ENCODE data around the gene NARF.

The NARF gene

DNA sequence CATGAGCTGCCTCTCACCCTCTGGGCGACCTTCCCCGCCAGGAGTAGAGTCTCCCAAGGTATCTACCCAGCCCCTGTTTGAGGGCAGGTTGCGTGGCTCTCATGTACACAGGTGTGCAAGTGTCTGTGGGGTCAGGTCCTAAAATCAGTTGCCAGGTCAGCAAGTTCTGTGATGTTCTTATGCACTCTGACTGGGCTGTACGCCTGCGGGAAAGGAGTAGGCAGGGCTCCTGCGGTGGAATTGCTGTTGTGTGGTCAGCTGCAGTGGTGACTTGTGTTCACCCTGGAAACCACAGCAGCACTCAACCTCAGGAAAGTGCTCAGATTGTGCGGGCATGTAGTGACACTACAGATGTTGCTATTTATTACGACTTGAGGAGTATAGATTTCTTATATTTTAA lies 19.4 kb downstream of the NARF start:
- DNase-seq (ENCODE audit: low read depth) = no peak
- no peak overlapping the region for H3K4me3 ChIP-seq (ENCODE audit: control insufficient read depth, low read depth, low read length)
- TF ChIP-seq, protein P1, sequence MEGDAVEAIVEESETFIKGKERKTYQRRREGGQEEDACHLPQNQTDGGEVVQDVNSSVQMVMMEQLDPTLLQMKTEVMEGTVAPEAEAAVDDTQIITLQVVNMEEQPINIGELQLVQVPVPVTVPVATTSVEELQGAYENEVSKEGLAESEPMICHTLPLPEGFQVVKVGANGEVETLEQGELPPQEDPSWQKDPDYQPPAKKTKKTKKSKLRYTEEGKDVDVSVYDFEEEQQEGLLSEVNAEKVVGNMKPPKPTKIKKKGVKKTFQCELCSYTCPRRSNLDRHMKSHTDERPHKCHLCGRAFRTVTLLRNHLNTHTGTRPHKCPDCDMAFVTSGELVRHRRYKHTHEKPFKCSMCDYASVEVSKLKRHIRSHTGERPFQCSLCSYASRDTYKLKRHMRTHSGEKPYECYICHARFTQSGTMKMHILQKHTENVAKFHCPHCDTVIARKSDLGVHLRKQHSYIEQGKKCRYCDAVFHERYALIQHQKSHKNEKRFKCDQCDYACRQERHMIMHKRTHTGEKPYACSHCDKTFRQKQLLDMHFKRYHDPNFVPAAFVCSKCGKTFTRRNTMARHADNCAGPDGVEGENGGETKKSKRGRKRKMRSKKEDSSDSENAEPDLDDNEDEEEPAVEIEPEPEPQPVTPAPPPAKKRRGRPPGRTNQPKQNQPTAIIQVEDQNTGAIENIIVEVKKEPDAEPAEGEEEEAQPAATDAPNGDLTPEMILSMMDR (conservative IDR thresholded peaks at IDR 0.05; ENCODE audit: control insufficient read depth, insufficient read depth, low read depth, low read length) = no peak

DNA sequence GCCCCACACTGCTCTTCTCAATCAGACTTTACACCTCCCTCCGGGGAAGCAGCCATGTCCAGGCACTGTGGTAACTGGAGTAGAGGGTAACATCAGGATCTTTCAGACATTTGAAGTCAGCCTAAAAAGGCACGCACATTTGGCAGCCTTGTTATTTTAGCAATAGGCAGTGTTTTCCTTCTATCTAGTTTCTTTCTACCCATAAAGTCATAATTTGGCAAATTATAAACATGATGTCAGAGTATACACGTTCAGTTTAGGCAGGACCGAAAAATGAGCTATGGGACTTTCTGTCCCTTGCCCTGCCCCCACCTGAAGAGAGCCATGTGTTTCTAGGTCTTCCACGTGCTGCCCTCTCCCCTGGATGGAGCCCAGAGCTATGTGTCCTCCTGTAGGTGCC lies 21.1 kb downstream of the NARF start:
- H3K4me3 ChIP-seq (ENCODE audit: control insufficient read depth, low read depth, low read length) = no peak overlapping the region
- TF ChIP-seq, protein P1 (conservative IDR thresholded peaks at IDR 0.05; ENCODE audit: control insufficient read depth, insufficient read depth, low read depth, low read length) = no peak
- DNase-seq (ENCODE audit: low read depth) = no peak

DNA sequence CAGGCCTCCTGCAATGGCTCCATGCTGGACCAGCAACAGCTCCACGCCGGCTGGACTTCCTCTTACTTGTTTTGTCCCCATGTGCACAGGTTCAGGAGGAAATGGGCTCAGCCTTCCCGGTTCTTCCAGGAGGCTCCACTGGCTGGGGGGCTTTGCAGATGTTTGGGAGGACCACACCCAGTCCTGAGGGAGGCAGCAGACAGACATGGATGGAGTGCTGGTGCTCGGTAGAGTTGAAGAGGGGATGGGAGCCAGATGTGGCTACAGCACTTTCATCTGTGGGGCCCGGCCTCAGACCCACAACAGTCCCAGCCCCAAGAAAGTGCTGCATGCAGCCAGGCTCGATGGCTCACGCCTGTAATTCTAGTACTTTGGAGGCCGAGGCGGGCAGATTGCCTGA lies 21.8 kb downstream of the NARF start:
- H3K4me3 ChIP-seq (ENCODE audit: control insufficient read depth, low read depth, low read length) = no peak overlapping the region
- no peak for DNase-seq (ENCODE audit: low read depth)
- TF ChIP-seq, protein P1 (conservative IDR thresholded peaks at IDR 0.05; ENCODE audit: control insufficient read depth, insufficient read depth, low read depth, low read length) = no peak

DNA sequence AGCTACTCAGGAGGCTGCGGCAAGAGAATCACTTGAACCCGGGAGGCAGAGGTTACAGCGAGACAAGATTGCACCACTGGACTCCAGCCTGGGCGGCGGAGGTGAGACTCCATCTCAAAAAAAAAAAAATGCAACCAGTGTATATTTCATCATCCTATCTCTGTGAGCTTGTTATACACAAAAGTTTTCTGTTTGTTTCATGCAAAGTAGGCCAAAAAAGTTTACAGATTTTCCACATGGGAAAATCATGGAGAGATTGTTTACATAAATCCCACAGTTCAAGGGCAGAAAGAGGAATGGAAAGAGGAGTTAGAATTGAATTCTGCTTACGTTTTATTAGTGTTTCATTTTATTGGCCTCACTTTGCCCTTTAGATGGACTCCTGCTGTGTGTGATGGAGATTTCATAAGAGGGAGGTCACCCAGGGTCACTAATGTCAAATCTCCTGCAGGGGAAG lies 24.7 kb downstream of the NARF start:
- H3K4me3 ChIP-seq (ENCODE audit: control insufficient read depth, low read depth, low read length) = no peak overlapping the region
- DNase-seq (ENCODE audit: low read depth) = no peak
- TF ChIP-seq, protein P1 (conservative IDR thresholded peaks at IDR 0.05; ENCODE audit: control insufficient read depth, insufficient read depth, low read depth, low read length) = no peak

DNA sequence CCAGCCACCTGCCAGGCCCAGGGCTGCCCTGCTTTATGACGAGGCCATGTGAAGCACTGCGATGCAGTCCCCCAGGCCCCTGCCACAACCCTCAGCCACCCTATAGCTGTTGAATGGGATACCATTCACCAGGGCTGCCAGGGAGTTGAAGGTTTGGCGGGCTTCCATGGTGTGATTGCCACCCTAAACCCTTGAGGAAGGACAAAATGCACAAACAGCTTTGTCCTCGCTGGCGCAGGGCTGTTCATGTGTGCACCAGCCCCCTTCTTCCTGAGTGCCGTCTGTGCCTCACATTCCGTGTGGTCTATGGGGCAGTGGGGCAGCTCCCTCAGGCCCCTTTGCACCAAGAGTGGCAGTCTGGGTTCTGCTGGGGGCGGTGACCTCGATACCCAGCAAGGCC lies 25.3 kb downstream of the NARF start:
- H3K4me3 ChIP-seq (ENCODE audit: control insufficient read depth, low read depth, low read length) = no peak overlapping the region
- no peak for DNase-seq (ENCODE audit: low read depth)
- TF ChIP-seq, protein P1 (conservative IDR thresholded peaks at IDR 0.05; ENCODE audit: control insufficient read depth, insufficient read depth, low read depth, low read length) = no peak

DNA sequence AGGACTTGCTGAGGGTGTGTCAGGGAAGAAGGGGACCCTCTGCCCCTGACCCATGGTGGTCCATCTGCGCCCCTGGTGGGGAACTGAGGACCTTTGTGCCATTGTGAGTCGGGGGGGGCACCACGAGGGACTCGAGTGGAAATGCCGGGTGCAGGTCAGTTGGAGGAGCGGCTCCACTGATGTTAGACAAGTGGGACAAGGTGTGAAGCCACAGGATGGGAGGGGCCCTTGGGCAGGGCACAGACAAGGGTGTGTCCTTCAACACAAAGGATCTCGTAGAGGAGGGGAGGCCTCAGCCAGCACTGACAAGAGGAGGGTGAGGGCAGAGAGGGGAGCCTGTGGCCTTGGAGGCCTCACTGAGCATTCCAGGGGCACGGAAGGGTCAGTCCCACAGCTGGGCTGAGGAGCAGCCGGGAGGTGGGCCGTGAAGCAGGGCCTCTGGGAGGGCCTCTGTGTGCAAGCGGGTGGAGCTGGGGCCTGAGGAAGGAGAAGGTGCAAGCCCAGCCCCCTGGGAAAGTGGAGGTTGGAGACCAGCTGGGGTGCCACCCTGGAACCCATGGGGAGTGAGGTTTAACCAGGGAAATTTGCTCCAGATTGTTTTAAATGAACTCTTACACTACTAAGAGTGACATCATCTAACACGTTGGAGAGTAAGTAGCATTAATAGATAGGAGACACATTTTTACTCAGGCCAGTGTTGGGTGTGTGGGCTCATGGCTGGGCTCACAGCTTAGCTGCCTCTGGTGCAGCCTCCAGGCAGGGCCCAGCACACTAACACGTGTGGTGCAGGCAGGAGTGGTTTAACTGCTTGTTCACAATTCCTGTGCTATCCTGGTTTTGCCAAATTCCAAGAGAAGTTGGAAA lies 27.9 kb downstream of the NARF start:
- TF ChIP-seq, protein P1 (conservative IDR thresholded peaks at IDR 0.05; ENCODE audit: control insufficient read depth, insufficient read depth, low read depth, low read length) = no peak
- no peak for DNase-seq (ENCODE audit: low read depth)
- H3K4me3 ChIP-seq (ENCODE audit: control insufficient read depth, low read depth, low read length) = no peak overlapping the region

Measured in fibroblast of mammary gland (primary cell).